Activated T-helper 1 cell treated with anti-CD3 and anti-CD28 coated beads, Interleukin-2, amount 50 U/mL, for 16 hours (primary cell): ENCODE measurements around the gene FAH.

Source experiments
- DNase-seq, 2 donors: peaks; one replicate each; pipeline ENCODE4 v3.0.0-alpha.2; 2020; ENCODE audit warnings: low read depth in 1 of 2, low spot score in 1 of 2

The FAH gene

GRCh38 chr15:80233581-80233980 lies 80.8 kb downstream of the FAH start:
- no peak for DNase-seq

GRCh38 chr15:80234883-80235282 lies 82.1 kb downstream of the FAH start:
- no peak for DNase-seq
